SK-N-MC (cell line): ENCODE results near the gene CDKAL1.

Experiments
- EZH2 ChIP-seq: fragments of 200-600 bp; sonication (generic); IDR thresholded peaks from one replicate; pipeline ENCODE4 v1.6.1; 2017; ENCODE audit warnings: antibody characterized with exemption
- POLR2AphosphoS5 ChIP-seq: IDR thresholded peaks from 2 replicates; pipeline ENCODE4 v1.6.1; 2012; ENCODE audit warnings: mild to moderate bottlenecking, low read depth, low read length, borderline replicate concordance

- no peak for TF ChIP-seq POLR2AphosphoS5
- TF ChIP-seq EZH2, result no peak
Observed at GRCh38 chr6:20740727-20741126, 206.5 kb downstream of the CDKAL1 start.
